ENCODE measurements around the gene MNT.

MNT gene

GRCh38 chr17:2415081-2415480, 14.2 kb upstream of the MNT start:
- no peak for DNase-seq

GRCh38 chr17:2414446-2415064, 13.7 kb upstream of the MNT start:
- no peak for DNase-seq

GRCh38 chr17:2412561-2413021, 11.7 kb upstream of the MNT start:
- peak; percentile 60 for DNase-seq

GRCh38 chr17:2410951-2411350, 10.1 kb upstream of the MNT start:
- DNase-seq, result no peak

GRCh38 chr17:2406903-2407790, 6.3 kb upstream of the MNT start:
- DNase-seq, result peak; percentile 96

GRCh38 chr17:2406271-2406902, 5.5 kb upstream of the MNT start:
- no peak for DNase-seq

- DNase-seq, result peak; percentile 96
Measured at GRCh38 chr17:2405247-2405926, 4.5 kb upstream of the MNT start.

GRCh38 chr17:2403044-2403443, 2.2 kb upstream of the MNT start:
- no peak for DNase-seq

GRCh38 chr17:2402544-2402943, 1.7 kb upstream of the MNT start:
- DNase-seq, result no peak

- DNase-seq, result peak; percentile 99
Measured at GRCh38 chr17:2401426-2402221, 764 bp upstream of the MNT start.

- peak; percentile 53 for DNase-seq
Measured at GRCh38 chr17:2400474-2400866, 390 bp downstream of the MNT start.

GRCh38 chr17:2399572-2400473, 1.0 kb downstream of the MNT start:
- peak; percentile 96 for DNase-seq

- peak; percentile 85 for DNase-seq
Measured at GRCh38 chr17:2398655-2399571, 1.9 kb downstream of the MNT start.

- no peak for DNase-seq
Measured at GRCh38 chr17:2398182-2398581, 2.7 kb downstream of the MNT start.

GRCh38 chr17:2397247-2398171, 3.4 kb downstream of the MNT start:
- no peak for DNase-seq

- DNase-seq, result peak; percentile 99
Measured at GRCh38 chr17:2396568-2397246, 4.2 kb downstream of the MNT start.

- DNase-seq, result no peak
Measured at GRCh38 chr17:2396192-2396567, 4.7 kb downstream of the MNT start.
